Panc1 (cell line): ENCODE results near the gene CYSRT1. TPM values are rescaled to one million over a fixed set of nuclear protein-coding genes. Genes with fewer than 3 reads are reported as not detected.

Experiments used
- ATAC-seq: fragments of 200-7000 bp; cut with Tn5 transposase; 2 replicates; pipeline ENCODE4 v1.9.1; 2020; ENCODE audit warnings: mild to moderate bottlenecking, moderate library complexity
- BruUV-seq: library from RNA; stranded (reverse); fragments of 400-500 nt; replicated peaks from 2 replicates; lab custom pipeline; 2021; lab: Mats Ljungman, UMichigan
- CTCF ChIA-PET: fragments of 300-600 bp; sonication (Branson Sonifier 250); formaldehyde crosslinking; loops from one replicate; lab custom pipeline; 2022; ENCODE audit warnings: antibody characterized with exemption; lab: Charles Lee
- POLR2A ChIA-PET: fragments of 300-600 bp; sonication (Branson Sonifier 250); formaldehyde crosslinking; loops from one replicate; lab custom pipeline; 2022; ENCODE audit warnings: antibody characterized with exemption; lab: Charles Lee
- DNase-seq: peaks from one replicate; pipeline ENCODE4 v3.0.0-alpha.2; 2010; ENCODE audit warnings: low read depth, low spot score
- H3K27ac ChIP-seq: 2 replicates; pipeline ENCODE4 v1.5.1; 2011; ENCODE audit warnings: mild to moderate bottlenecking, low read length, inconsistent platforms
- H3K27me3 ChIP-seq: fragments of 200-500 bp; sonication (Bioruptor generic); 2 replicates; pipeline ENCODE4 v1.6.0; 2014; ENCODE audit warnings: low read length, inconsistent platforms; ENCODE audit not compliant: control insufficient read depth, insufficient read depth
- H3K36me3 ChIP-seq: fragments of 200-500 bp; sonication (Bioruptor generic); 2 replicates; pipeline ENCODE4 v1.5.1; 2014; ENCODE audit warnings: inconsistent platforms, mild to moderate bottlenecking, low read length, moderate library complexity; ENCODE audit not compliant: control insufficient read depth, insufficient read depth
- H3K4me1 ChIP-seq: 2 replicates; pipeline ENCODE4 v1.5.1; 2011; ENCODE audit warnings: inconsistent platforms, mild to moderate bottlenecking, low read length, moderate library complexity; ENCODE audit not compliant: control insufficient read depth, insufficient read depth
- H3K4me3 ChIP-seq, 2 experiments: 2 replicates each; pipeline ENCODE4 v1.5.1; 2011 to 2012; ENCODE audit warnings: low read depth in 2 of 2, low read length in 2 of 2, mild to moderate bottlenecking in 2 of 2, inconsistent platforms in 1 of 2, moderate library complexity in 1 of 2
- H3K9me3 ChIP-seq: fragments of 200-500 bp; sonication (Bioruptor generic); 2 replicates; pipeline ENCODE4 v1.5.1; 2014; ENCODE audit warnings: low read depth, mild to moderate bottlenecking, inconsistent platforms, low read length, moderate library complexity; ENCODE audit not compliant: control insufficient read depth, insufficient read depth
- POLR2AphosphoS5 ChIP-seq: IDR thresholded peaks from 2 replicates; pipeline ENCODE4 v1.6.1; 2012; ENCODE audit warnings: mild to moderate bottlenecking, low read depth, low read length, moderate library complexity
- SIN3A ChIP-seq: IDR thresholded peaks from 2 replicates; pipeline ENCODE4 v1.6.1; 2012; ENCODE audit warnings: low read depth, mild to moderate bottlenecking, low read length, moderate library complexity, borderline replicate concordance; ENCODE audit not compliant: insufficient read depth
- TCF7L2 ChIP-seq: IDR thresholded peaks from 2 replicates; pipeline ENCODE4 v1.6.1; 2011; ENCODE audit warnings: mild to moderate bottlenecking, low read depth, low read length, inconsistent platforms
- in situ Hi-C: cut with HindIII; loops from 2 replicates; pipeline ENCODE4 v1.10.0; 2016; ENCODE audit warnings: low sequenced_read_pairs, low pct_unique_long_range_greater_than_20kb
- intact Hi-C: fragments of 100-400 bp; cut with micrococcal nuclease; formaldehyde crosslinking; loops from one replicate; pipeline ENCODE4 v1.10.0; 2022; ENCODE audit not compliant: unreplicated experiment
- total RNA-seq: library from RNA; stranded (reverse); gene quantifications from one replicate; pipeline ENCODE4 v1.2.1, GENCODE V29; 2021; ENCODE audit not compliant: unreplicated experiment
- TF ChIP-seq, protein P1 (sequence below), 2 experiments: IDR thresholded peaks; 2 replicates each; pipeline ENCODE4 v1.6.1; 2011 to 2012; ENCODE audit warnings: low read depth in 2 of 2, control low read depth in 1 of 2, low read length in 1 of 2, mild to moderate bottlenecking in 1 of 2, moderate library complexity in 1 of 2; ENCODE audit not compliant: insufficient read depth in 1 of 2
- TF ChIP-seq, protein P2 (sequence below): fragments of 450-650 bp; IDR thresholded peaks from 2 replicates; pipeline ENCODE4 v1.5.1; 2017; ENCODE audit warnings: mild to moderate bottlenecking

The CYSRT1 gene
- total RNA-seq, 1 experiment from 2014 or later: 0.67 TPM

DNA sequence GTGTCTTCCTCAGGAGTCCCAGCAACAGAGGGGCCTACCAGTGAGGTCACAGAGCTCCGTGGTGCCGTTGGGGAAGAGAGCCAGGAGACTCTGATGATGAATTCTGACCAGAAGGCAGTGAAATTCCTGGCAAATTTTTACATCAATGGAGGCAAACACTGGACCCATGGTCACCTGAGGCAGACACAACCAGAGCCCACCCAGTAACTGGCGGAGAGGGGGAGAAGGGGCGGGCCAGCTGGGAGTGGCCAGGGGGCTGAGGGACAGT is 26.2 kb downstream of the CYSRT1 start, which contains the start of gene STPG3:
TSS of gene STPG3 (plus strand) at position 93 of the 268 bp plus-strand sequence. CDS start at position 94, 1 bp downstream.
- H3K27me3 ChIP-seq: no peaks in the 10 kb centered on the region
- ATAC-seq (no peak), DNase-seq (no peak)
- H3K9me3 ChIP-seq: no peaks in the 10 kb centered on the region
- ChIA-PET POLR2A (no interaction called here), CTCF (interaction anchor here (1.0 kb wide), 1 partner anchor 15 kb away, joined by 3 read pairs; no protein-coding TSS in a partner anchor)
- H3K36me3 ChIP-seq: no peaks in the 10 kb centered on the region; the same call in 1 of the 2 replicates
- BruUV-seq: no TSS peak
- peaks cover 11% of the 10 kb centered on the region for H3K4me1 ChIP-seq
- no peak within 1 kb of the TSS for H3K27ac ChIP-seq
- TF ChIP-seq, protein P1, sequence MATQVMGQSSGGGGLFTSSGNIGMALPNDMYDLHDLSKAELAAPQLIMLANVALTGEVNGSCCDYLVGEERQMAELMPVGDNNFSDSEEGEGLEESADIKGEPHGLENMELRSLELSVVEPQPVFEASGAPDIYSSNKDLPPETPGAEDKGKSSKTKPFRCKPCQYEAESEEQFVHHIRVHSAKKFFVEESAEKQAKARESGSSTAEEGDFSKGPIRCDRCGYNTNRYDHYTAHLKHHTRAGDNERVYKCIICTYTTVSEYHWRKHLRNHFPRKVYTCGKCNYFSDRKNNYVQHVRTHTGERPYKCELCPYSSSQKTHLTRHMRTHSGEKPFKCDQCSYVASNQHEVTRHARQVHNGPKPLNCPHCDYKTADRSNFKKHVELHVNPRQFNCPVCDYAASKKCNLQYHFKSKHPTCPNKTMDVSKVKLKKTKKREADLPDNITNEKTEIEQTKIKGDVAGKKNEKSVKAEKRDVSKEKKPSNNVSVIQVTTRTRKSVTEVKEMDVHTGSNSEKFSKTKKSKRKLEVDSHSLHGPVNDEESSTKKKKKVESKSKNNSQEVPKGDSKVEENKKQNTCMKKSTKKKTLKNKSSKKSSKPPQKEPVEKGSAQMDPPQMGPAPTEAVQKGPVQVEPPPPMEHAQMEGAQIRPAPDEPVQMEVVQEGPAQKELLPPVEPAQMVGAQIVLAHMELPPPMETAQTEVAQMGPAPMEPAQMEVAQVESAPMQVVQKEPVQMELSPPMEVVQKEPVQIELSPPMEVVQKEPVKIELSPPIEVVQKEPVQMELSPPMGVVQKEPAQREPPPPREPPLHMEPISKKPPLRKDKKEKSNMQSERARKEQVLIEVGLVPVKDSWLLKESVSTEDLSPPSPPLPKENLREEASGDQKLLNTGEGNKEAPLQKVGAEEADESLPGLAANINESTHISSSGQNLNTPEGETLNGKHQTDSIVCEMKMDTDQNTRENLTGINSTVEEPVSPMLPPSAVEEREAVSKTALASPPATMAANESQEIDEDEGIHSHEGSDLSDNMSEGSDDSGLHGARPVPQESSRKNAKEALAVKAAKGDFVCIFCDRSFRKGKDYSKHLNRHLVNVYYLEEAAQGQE (IDR thresholded peaks at IDR 0.05; ENCODE audit: insufficient read depth in 1 of 2, low read depth in 2 of 2, low read length in 1 of 2): no peak
- no peak for TF ChIP-seq SIN3A
- TF ChIP-seq, protein P2, sequence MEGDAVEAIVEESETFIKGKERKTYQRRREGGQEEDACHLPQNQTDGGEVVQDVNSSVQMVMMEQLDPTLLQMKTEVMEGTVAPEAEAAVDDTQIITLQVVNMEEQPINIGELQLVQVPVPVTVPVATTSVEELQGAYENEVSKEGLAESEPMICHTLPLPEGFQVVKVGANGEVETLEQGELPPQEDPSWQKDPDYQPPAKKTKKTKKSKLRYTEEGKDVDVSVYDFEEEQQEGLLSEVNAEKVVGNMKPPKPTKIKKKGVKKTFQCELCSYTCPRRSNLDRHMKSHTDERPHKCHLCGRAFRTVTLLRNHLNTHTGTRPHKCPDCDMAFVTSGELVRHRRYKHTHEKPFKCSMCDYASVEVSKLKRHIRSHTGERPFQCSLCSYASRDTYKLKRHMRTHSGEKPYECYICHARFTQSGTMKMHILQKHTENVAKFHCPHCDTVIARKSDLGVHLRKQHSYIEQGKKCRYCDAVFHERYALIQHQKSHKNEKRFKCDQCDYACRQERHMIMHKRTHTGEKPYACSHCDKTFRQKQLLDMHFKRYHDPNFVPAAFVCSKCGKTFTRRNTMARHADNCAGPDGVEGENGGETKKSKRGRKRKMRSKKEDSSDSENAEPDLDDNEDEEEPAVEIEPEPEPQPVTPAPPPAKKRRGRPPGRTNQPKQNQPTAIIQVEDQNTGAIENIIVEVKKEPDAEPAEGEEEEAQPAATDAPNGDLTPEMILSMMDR: no peak
- no peak for TF ChIP-seq TCF7L2
- H3K4me3 ChIP-seq: no peak within 1 kb of the TSS
- in situ Hi-C loops (no loop called here), intact Hi-C loops (no loop called here)

DNA sequence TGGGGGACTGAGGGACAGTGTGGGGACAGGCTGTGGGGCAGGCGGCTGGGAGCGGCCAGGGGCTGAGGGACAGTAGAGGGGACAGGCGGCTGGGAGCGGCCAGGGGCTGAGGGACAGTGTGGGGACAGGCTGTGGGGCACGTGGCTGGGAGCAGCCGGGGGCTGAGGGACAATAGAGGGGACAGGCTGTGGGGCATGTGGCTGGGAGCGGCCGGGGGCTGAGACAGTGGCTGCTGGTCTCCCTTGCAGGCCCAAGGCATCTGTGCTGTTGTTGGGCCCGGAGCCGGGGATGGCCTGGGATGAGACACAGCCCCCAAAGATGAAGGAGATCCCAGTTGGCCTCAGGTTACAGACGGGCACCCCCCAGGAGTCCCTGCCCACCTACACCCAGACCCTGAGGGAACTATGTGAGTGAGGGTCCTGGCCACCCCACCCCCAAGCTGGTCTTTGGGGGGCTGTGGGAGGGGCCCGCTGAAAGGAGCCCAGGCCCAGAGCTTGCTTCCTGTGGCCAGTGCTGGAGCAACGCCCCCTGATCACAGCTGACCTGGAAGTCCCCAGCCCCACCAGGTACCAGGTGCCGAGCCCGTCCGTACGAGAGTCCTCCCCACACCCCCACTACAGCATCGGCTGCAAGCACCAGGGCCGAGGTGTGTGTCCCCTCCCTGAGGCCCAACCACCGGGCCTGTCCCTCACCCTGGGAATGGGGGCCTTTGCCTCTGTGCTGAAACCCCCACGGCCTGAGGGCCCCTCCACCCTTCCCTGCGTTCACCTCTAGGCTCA is 26.7 kb downstream of the CYSRT1 start:
- H3K4me1 ChIP-seq: peaks cover 16% of the 10 kb centered on the region
- no peak for ATAC-seq
- H3K9me3 ChIP-seq: no peaks in the 10 kb centered on the region
- no peak overlapping the region for H3K4me3 ChIP-seq
- in situ Hi-C loops (no loop called here), intact Hi-C loops (no loop called here)
- H3K36me3 ChIP-seq: no peaks in the 10 kb centered on the region; the same call in 1 of the 2 replicates
- TF ChIP-seq, protein P1 (IDR thresholded peaks at IDR 0.05; ENCODE audit: insufficient read depth in 1 of 2, low read depth in 2 of 2, low read length in 1 of 2): no peak
- TF ChIP-seq, protein P2: no peak
- TF ChIP-seq POLR2AphosphoS5 (no peak), SIN3A (no peak), TCF7L2 (no peak)
- ChIA-PET POLR2A (no interaction called here), CTCF (interaction anchor here (1.0 kb wide), 1 partner anchor 15 kb away, joined by 3 read pairs; no protein-coding TSS in a partner anchor)
- no peaks in the 10 kb centered on the region for H3K27me3 ChIP-seq
- no peak for DNase-seq
- H3K27ac ChIP-seq: no peak overlapping the region
- no TSS peak for BruUV-seq
